Common myeloid progenitor, CD34-positive (primary cell): ENCODE data around the gene BANK1.

Experiments used
- CTCF ChIA-PET: fragments of 350-600 bp; sonication (Branson Sonifier 250); formaldehyde crosslinking; loops from one replicate; lab custom pipeline; 2021; ENCODE audit warnings: antibody characterized with exemption; lab: Charles Lee
- POLR2A ChIA-PET: fragments of 350-600 bp; sonication (Branson Sonifier 250); formaldehyde crosslinking; loops from one replicate; lab custom pipeline; 2021; ENCODE audit warnings: antibody characterized with exemption; lab: Charles Lee
- DNase-seq, 3 donors: peaks; one replicate each; pipeline versions ENCODE4 v3.0.0 to v3.0.0-alpha.2; 2013
- H3K27ac ChIP-seq, 2 experiments: 1 replicate in 1 of 2; 2 replicates in 1 of 2; pipeline ENCODE4 v1.7.0; 2013; ENCODE audit warnings: inconsistent platforms in 2 of 2, low read length in 2 of 2, mild to moderate bottlenecking in 2 of 2, low read depth in 1 of 2, moderate library complexity in 1 of 2; ENCODE audit not compliant: severe bottlenecking in 2 of 2, insufficient read depth in 1 of 2, poor library complexity in 1 of 2
- H3K27me3 ChIP-seq, 5 experiments: replicated peaks in 2 of 5; 1 replicate in 3 of 5; 2 replicates in 2 of 5; pipeline versions ENCODE4 v1.6.1 to v1.7.0; 2013; ENCODE audit warnings: low read length in 4 of 5, mild to moderate bottlenecking in 2 of 5, moderate library complexity in 2 of 5, inconsistent platforms in 1 of 5; ENCODE audit not compliant: insufficient read depth in 5 of 5, control insufficient read depth in 4 of 5
- H3K36me3 ChIP-seq, 4 experiments: 1 replicate in 2 of 4; 2 replicates in 2 of 4; pipeline versions ENCODE4 v1.6.1 to v1.7.0; 2013; ENCODE audit warnings: low read length in 3 of 4, control low read depth in 1 of 4, mild to moderate bottlenecking in 1 of 4; ENCODE audit not compliant: control insufficient read depth in 4 of 4, insufficient read depth in 4 of 4
- H3K4me1 ChIP-seq, 4 experiments: 1 replicate in 3 of 4; 2 replicates in 1 of 4; pipeline versions ENCODE4 v1.6.1 to v1.7.1; 2013; ENCODE audit warnings: low read length in 3 of 4, mild to moderate bottlenecking in 3 of 4, control low read depth in 1 of 4, inconsistent platforms in 1 of 4, moderate library complexity in 1 of 4; ENCODE audit not compliant: control insufficient read depth in 4 of 4, insufficient read depth in 4 of 4; ENCODE audit errors: control extremely low read depth in 1 of 4
- H3K4me3 ChIP-seq, 7 experiments: 1 replicate in 4 of 7; 2 replicates in 3 of 7; pipeline versions ENCODE4 v1.5.1 to v1.7.0; 2013; ENCODE audit warnings: mild to moderate bottlenecking in 7 of 7, low read length in 6 of 7, moderate library complexity in 6 of 7, inconsistent platforms in 2 of 7, low read depth in 2 of 7, control low read depth in 1 of 7; ENCODE audit not compliant: insufficient read depth in 4 of 7, control insufficient read depth in 1 of 7; ENCODE audit errors: extremely low read depth in 1 of 7
- H3K9me3 ChIP-seq, 5 experiments: 1 replicate in 4 of 5; 2 replicates in 1 of 5; pipeline versions ENCODE4 v1.6.1 to v1.7.1; 2013; ENCODE audit warnings: low read length in 4 of 5, mild to moderate bottlenecking in 2 of 5, inconsistent platforms in 1 of 5, low read depth in 1 of 5, moderate library complexity in 1 of 5; ENCODE audit not compliant: control insufficient read depth in 4 of 5, insufficient read depth in 2 of 5; ENCODE audit errors: control extremely low read depth in 1 of 5
- WGBS: methylation state at CpG from one replicate; pipeline ENCODE4 v1.1.5; 2013; ENCODE audit not compliant: insufficient coverage; 5-methylcytosine and 5-hydroxymethylcytosine counted together

The BANK1 gene

DNA sequence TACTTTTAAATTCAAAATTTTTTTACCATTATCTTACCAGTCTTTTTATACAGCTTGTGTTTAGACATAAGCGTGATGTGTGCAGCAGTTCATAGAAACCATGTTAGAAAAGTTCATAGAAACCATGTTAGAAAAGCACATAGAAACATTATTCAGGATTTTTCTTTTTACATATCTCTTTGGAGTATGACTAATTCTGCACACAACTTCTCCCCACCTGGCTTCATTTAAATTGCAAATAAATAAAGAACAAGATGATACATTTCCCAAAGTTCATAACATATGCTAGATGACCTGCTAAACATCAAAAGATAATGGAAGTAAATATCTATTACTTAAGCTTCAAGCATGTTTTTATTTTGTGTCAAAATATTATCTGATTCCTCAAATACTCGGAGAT lies 201.9 kb downstream of the BANK1 start:
- Histone ChIP-seq H3K9me3 (no peaks in the 10 kb centered on the region), H3K27ac (no peak overlapping the region), H3K4me1 (peaks cover 0 to 8% (median 3%) of the 10 kb centered on the region in 4 experiments), H3K36me3 (no peaks in the 10 kb centered on the region), H3K4me3 (no peak overlapping the region), H3K27me3 (no peaks in the 10 kb centered on the region)
- DNase-seq = no peak
- CTCF ChIA-PET = no interaction called here
- POLR2A ChIA-PET = no interaction called here
- 100% methylated on average over 1 of the region's 2 CpGs for WGBS

DNA sequence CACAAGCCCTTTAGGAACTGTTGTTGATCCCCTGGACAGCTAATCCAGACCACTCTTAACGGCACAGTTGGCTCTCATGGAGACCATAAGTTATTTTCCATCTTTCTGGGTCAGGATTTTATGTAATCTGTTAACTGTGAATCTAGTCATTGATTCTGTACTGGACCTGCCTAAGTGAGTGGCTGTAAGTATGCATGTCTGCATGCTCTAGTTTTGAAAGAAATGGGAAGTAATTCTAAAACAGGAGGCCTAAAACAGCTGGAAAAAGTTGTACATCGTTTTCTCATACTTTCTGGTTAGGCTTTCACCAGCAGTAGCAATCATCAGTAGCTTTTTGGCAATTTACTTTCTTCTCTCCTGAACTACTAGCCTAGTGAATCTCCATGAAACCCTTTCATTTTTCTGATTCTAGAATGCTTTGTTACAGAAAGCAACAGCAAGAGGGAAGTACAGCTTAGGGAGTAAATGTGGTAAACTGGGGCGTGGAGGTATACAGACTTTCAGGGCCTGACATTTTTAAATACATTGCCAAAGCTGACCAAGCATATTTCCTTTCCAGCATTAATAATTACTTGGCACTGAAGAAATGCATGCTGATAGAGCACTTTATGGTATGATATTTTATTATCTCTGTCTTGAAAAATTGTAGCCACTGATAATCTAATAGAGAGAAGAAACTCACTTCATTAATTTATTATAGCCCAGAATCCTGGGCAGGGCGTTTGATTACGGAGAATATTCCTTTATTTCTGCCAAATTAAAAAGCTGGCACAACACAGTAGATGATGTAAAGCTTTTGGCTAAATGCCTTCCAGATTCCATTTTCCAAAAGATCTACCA lies 202.7 kb downstream of the BANK1 start:
- Histone ChIP-seq H3K9me3 (no peaks in the 10 kb centered on the region), H3K36me3 (no peaks in the 10 kb centered on the region), H3K4me3 (no peak overlapping the region), H3K27ac (peak overlapping the region in 1 of 2 experiments; percentile 32), H3K27me3 (no peaks in the 10 kb centered on the region), H3K4me1 (peaks cover 0 to 8% (median 3%) of the 10 kb centered on the region in 4 experiments)
- DNase-seq = peak in 2 of 3 donors; percentile 6 to 12
- WGBS = 69% methylated on average over 4 of the region's 5 CpGs
- ChIA-PET CTCF (no interaction called here), POLR2A (no interaction called here)

GRCh38 chr4:101993842-101994775 lies 203.6 kb downstream of the BANK1 start:
- DNase-seq = no peak
- H3K4me3 ChIP-seq = no peak overlapping the region
- H3K27me3 ChIP-seq = no peaks in the 10 kb centered on the region
- WGBS = 100% methylated on average over 1 of the region's 4 CpGs
- ChIA-PET POLR2A (interaction anchor here (0.7 kb wide), 1 partner anchor 1305 kb away, joined by 3 read pairs; no protein-coding TSS in a partner anchor), CTCF (no interaction called here)
- H3K9me3 ChIP-seq = no peaks in the 10 kb centered on the region
- no peaks in the 10 kb centered on the region for H3K36me3 ChIP-seq
- H3K4me1 ChIP-seq = peaks cover 0 to 8% (median 3%) of the 10 kb centered on the region in 4 experiments
- no peak overlapping the region for H3K27ac ChIP-seq

DNA sequence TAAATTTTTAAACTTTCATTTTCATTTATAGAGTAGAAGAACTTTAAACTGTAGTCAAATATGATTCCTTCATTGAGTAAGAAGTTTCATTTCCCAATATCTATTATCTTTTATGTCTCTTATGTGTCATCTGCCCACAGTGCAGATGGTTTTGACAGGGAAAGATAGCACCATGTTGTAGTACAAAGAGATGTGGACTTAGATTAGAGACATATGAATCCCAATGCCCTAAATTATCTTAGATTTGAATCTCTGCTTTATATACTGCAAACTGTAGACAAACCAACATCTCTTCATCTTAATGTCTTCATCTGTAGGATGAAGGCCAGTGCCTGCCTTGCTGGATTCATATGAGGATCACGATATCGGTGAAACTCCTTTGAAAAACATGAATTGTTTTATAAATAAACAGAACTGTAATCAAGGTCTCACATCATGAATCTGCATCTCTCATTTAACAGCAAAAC lies 217.5 kb downstream of the BANK1 start:
- Histone ChIP-seq H3K27me3 (no peaks in the 10 kb centered on the region), H3K4me3 (no peak overlapping the region), H3K36me3 (no peaks in the 10 kb centered on the region), H3K27ac (no peak overlapping the region), H3K9me3 (no peaks in the 10 kb centered on the region), H3K4me1 (no peaks in the 10 kb centered on the region)
- POLR2A ChIA-PET = no interaction called here
- CTCF ChIA-PET = no interaction called here
- no CpG with 5 or more reads among the region's 2 CpGs for WGBS
- peak in 1 of 3 donors; percentile 1 for DNase-seq

- DNase-seq = no peak
- CTCF ChIA-PET = no interaction called here
Observed at GRCh38 chr4:102008711-102009110, 218.2 kb downstream of the BANK1 start.

DNA sequence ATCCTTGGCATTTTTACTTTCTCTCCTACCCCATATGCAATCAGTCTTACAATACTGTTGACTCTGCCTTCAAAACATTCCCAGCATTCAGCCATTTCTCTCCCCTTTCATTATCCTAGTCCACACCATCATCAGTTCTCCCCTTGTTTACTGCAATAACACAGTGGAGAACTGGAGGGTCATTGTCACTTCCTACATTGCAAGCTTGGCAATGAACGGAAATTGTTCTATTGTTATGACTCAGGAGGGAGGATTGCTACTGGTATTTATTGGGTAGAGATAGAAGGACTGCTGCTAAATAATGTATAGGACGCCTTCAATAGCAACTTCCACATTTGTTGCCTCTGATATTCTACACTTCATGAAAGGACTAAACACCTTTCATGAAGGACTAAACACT lies 231.8 kb downstream of the BANK1 start:
- no peak for DNase-seq
- peaks cover 0 to 3% (median 0%) of the 10 kb centered on the region in 5 experiments for H3K9me3 ChIP-seq
- H3K36me3 ChIP-seq = peaks cover 0 to 4% (median 1%) of the 10 kb centered on the region in 4 experiments
- no peak overlapping the region for H3K27ac ChIP-seq
- no peak overlapping the region for H3K4me3 ChIP-seq
- ChIA-PET CTCF (no interaction called here), POLR2A (no interaction called here)
- 100% methylated on average over 2 of the region's 2 CpGs for WGBS
- no peaks in the 10 kb centered on the region for H3K4me1 ChIP-seq
- no peaks in the 10 kb centered on the region for H3K27me3 ChIP-seq

More at GRCh38 chr4:102008711-102009110, 218.2 kb downstream of the BANK1 start:
- H3K27ac ChIP-seq = no peak overlapping the region
- H3K36me3 ChIP-seq = no peaks in the 10 kb centered on the region
- 91% methylated on average over 3 of the region's 3 CpGs for WGBS
- H3K9me3 ChIP-seq = no peaks in the 10 kb centered on the region
- no peak overlapping the region for H3K4me3 ChIP-seq
- no peaks in the 10 kb centered on the region for H3K27me3 ChIP-seq
- no peaks in the 10 kb centered on the region for H3K4me1 ChIP-seq
- POLR2A ChIA-PET = no interaction called here
